GM21390 (cell line): Measurements from ENCODE around the gene MRPL27.
"Not testable (repeated sequence)": the region's sequence is repeated elsewhere in the genome, so short reads cannot be mapped to it uniquely, and the experiment has no call there.

Experiments used
- ATAC-seq: cut with Tn5 transposase; IDR thresholded peaks from one replicate; pipeline ENCODE4 v1.9.1; 2021; ENCODE audit not compliant: unreplicated experiment

MRPL27 gene

DNA sequence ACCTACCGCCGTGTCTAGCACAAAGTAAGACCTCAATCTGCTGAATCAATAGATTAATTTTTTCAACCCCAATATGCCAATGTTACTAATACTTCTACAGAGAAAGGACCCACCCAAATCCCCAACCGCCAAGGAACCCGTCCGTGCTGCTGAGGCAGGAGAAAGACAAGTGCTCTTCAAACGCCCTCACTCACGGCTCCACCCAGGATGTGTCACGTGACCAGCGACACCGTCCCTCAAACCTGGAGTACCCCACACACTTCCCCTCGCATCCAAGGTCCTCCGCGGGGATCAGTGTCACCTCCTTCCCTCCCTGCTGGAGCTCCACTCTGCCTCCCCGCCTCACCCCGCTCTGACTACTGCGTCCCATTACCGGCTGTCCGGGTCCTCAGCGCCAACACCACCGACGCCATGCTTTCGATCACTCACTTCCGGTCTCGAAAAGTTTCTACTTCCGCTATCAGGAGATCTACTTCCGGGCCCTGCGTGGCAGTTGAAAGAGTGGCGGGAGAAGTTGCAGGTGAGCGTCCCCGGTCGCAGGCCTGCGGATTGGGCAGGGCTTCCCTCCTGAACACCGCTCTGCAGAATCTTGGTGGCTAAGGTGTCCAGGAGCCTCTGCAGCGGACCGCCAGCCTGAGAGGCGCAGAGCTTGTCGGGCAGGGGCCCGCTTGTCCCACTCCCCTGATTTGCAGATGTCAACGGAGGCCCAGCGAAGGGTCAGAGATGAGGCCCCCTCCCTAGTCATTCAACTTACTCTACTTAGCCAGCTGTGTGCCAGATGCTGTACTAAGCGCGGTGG, at the start of gene MRPL27, which contains the start of gene EME1:
MRPL27 (minus strand) TSS at position 427 of the 799 bp plus-strand sequence; CDS start at position 413, 14 bp downstream.
EME1 (plus strand) TSS at position 472 of the 799 bp plus-strand sequence. CDS start 1,980 bp downstream, outside the sequence.
- peak; percentile 88 for ATAC-seq

GRCh38 chr17:50422738-50423137, 49.8 kb upstream of the MRPL27 start:
- no peak for ATAC-seq

DNA sequence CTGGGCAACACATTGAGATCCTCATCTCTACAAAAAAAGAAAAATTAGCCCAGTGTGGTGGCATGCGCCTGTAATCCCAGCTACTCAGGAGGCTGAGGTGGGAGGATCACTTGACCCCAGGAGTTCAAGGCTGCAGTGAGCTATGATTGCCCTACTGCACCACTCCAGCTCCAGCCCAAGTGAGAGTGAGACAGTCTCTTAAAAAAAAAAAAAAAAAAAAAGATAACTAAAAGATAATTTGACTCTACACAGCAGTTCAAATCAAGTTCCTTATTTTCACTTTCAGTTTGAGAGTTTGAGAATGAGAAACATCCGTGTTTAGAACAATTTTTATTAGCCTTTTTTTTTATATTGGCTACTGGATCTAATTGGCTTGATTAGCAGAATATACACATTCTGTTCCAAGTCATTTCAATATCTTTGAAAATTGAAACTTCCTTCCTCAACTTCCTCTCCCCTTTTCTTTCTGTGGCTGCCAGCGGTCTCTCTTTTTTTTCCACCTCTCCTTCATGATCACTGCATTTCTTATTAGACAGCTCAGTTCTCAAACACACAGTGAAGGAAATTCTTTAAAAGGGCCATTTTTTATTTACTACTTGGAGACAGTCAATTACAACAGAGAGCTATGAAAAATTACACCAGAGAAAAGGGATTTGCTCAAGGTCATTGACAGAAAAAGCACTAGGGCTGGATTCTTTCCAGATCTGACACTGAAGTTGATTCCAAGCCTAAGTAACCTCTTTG, 48.5 kb upstream of the MRPL27 start:
- no peak for ATAC-seq

- ATAC-seq: no peak
Measured at GRCh38 chr17:50420419-50421112, 47.6 kb upstream of the MRPL27 start.

- not testable (repeated sequence) for ATAC-seq
Measured at GRCh38 chr17:50419577-50419976, 46.6 kb upstream of the MRPL27 start.

DNA sequence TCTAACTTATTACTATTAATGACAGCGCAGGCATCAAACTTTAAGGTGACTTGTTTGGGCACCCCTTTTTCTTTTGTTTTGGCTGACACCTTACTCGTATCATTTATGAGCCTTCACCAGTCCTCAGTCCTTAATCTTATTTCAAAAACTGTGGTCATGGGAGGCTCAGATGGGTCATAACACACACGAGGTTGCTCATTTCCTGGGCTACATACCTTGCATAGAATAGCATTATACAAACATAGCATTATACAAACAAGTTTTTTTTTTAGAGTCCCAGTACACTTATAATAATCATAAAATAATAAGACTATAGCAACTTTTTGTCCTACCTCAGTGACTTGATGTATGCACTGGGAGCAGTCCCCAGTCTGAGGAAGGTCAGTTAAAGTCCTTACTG, 41.8 kb upstream of the MRPL27 start:
- no peak for ATAC-seq

DNA sequence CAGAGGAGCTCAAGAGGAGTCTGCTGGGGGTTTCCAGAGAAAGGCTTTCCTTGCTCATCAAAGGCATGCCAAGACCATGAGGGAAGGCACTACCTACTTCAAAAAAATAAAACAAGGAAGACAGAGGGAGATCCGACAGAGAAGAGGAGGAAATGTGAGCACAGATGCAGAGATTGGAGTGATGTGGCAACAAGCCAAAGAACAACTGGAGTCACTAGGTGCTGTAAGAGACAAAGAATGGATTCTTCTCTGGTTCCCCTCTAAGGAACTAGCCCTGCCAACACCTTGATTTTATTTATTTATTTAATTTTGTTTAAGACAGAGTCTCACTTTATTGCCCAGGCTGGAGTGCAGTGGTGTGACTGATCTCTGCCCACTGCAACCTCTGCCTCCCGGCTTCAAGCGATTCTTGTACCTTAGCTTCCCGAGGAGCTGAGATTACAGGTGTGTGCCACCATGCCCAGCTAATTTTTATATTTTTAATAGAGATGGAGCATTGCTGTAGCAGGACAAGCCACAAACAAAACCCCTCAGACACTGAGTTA, 39.3 kb upstream of the MRPL27 start:
- ATAC-seq: no peak

GRCh38 chr17:50407921-50408320, 34.9 kb upstream of the MRPL27 start:
- no peak for ATAC-seq

DNA sequence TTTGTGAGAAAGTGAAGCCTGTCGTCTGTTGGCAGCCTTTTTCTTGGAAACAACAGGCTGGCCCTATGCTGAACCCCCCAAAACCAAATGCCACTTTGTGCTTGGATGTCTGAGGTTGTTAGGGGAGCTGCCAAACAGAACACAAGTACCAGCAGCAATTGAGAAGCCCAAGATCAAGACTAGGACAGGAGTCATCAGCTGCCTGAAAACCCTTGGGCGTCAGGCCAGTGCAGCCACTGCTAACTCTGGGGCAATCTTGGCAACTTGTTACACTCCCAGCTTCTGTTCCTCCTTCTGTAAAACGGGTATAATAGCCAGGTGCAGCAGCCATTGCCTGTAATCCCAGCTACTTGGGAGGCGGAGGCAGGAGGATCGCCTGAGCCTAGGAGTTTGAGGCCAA, 33.6 kb upstream of the MRPL27 start:
- no peak for ATAC-seq

DNA sequence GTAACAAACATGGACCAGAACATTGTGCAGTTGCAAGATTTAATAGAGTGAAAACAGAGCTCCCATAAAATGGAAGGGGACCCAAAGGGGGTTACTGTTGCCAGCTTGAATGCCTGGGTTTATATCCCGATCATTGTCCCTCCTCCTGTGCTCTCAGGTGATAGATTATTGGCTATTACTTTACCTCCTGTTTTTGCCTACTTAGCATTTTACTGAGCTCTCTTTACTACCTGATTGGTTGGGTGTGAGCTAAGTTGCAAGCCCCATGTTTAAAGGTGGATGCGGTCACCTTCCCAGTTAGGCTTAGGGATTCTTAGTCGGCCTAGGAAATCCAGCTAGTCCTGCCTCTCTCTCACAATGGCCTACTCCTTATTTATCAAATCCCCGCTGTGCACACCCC, 32.4 kb upstream of the MRPL27 start:
- ATAC-seq: not testable (repeated sequence)

- not testable (repeated sequence) for ATAC-seq
Measured at GRCh38 chr17:50399591-50399990, 26.6 kb upstream of the MRPL27 start.

DNA sequence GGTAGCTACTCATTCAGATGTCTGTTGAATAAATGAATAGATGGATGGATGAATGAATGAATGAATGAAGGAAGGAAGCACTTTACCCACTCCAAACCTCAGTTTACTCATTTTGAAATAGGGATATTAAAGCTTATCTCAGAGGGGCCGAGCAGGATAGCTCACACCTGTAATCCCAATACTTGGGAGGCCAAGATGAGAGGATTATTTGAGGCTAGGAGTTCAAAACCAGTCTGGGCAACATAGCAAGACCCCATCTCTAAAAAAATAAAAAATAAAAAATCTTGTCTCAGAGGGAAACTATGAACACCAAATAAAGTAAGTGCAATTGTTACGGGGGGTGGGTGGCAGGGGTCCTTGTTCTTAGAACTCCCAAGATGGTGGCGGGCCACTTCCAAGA, 25.7 kb upstream of the MRPL27 start:
- ATAC-seq: not testable (repeated sequence)

- no peak for ATAC-seq
Measured at GRCh38 chr17:50397919-50398285, 24.9 kb upstream of the MRPL27 start.

DNA sequence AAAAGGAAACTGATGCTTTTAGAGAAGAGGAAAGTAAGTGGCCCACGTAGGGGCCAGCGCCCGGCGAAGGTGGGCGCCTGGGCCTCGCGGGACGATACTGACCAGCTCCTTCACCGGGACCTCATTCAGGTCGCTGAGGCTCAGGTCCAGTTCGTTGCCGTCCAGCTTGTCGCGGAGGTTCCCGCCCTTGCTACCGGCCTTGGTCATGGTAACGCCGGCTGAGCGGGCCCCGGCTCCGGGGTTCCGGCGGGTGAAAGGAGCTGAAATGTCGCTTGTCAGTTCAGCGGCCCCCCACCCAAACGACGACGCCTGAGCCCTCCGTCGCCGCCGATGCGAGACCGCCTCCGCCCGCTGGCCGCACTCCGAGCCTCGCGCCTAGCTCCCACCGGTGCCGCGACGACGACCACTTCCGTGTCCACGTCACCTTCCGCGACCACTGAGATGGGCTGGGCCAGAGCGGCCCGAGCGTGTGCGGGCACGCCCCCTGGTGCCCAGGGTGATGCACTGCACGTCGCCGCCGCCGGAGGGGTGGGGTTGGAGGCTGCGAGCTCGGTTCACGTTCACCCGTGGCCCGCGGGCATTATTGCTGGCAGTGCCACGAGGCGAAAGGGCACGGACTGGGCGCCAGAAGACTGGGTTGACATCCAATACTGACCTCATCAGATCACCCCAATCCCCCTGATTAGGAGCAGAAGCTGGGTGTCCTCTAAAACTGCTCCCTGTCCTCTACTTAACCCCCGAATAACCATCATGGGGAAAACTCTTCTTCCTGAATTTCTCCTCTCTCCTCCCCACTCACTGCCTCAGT, 24.3 kb upstream of the MRPL27 start, which contains the start of gene LRRC59:
LRRC59 (minus strand) TSS at position 413 of the 808 bp plus-strand sequence; CDS start at position 207, 206 bp downstream.
- ATAC-seq: peak; percentile 96

DNA sequence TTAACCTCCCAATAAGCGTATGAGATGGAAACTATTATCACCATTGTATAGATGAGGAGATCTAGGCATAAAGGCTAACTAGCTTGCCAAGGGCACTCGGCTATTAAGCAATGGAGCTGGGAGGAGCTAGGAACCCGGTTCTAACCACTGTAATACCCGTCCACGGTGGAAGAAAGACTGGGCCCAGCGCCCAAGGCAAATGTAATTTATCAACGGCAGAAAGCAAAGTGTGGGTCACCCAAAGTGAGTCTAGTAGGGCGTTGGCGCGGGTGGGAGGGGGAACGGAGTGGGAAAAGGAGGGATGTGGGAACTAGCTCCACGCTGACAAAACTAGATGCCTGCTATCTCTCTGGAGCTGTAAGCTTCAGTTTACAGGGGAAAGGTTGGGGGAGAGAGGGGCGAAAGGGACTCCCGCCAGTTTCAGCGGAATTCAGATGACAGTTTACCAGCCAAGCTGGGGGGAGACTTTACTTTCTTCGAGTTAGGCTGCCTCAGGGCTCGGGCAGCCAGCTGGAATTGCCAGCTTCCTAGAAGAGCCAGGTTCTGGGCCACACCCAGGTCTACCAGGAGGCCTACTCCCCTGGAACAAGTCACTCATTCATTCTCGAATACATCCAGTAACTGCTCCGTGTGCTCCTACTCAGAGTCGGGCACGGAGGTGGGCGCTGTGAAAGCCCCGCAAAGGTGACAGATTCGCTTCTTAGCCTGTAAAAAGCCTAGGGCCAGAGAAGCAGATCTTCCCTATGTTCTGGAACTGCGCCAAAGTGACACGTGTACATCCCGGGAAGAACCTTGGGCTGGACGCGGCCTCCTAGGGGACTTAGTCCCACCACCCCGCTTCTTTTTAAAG, 23.5 kb upstream of the MRPL27 start:
- no peak for ATAC-seq

DNA sequence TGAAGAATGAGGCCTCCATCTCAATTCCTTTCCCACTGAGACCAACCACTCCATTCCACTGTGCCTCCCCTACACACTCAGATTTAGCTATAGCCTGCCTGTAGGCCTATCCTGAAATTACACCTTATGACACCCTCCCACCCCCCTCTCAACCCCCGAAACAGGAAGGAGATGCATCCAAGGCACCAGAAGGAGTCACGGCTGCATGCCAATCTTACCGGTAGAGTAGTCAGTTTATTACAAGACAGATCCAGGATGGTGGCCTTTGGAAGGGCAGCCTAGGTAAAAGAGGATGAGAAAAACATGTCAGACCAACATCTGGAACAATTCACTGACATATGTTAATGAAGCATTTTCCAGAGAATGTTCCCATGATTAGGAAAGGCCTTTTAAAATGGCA, 21.7 kb upstream of the MRPL27 start:
- no peak for ATAC-seq

DNA sequence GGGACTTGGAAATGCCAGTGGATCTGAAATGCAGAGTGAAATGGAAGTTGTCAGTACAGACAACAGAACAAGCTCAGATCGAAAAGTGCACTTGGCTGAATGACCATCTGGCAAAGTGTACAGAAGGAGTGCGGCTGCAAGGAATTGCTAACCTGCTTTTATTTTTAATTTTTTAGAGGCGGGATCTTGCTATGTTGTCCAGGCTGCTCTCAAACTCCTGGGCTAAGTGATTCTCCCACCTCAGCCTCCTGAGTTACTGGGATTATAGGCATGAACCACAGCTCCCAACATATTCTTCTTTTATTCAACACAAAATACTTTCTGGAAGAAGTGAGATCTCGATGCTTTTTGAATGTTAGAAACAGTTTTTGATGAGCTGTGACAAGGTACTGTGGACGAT, 20.7 kb upstream of the MRPL27 start:
- no peak for ATAC-seq

DNA sequence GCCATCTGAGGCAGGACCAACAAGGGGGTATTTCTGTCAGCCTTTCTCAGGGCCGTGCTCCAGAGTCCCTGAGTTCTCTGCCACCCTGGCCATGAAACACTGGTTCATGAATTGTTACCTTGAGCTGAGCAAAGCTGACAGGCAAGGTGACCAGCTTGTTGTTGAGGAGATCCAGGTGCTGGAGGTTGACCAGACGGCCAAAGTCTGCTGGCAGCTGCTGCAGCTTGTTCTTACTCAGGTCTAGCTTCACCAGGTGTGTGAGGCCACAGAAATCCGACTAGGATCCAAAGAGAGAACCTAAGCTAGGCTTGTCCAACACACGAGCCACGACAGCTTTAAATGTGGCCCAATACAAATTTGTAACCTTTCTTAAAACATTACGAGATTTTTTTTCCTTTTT, 19.6 kb upstream of the MRPL27 start:
- no peak for ATAC-seq

DNA sequence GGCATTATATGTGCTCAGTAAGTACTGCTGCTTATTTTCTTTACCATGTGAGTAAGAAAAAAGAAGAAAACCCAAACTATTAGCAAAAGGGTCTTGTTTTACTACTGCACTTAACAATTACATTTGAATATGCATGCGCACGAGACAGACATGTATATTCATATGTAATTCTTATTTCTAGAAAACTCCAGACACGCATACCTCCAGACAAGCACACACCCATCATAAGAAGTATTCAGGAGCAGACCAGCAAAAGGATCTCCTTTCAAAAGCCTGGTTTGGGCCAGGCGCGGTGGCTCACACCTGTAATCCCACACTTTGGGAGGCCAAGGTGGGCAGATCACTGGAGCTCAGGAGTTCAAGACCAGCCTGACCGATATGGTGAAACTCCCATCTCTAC, 16.6 kb upstream of the MRPL27 start:
- ATAC-seq: no peak
